Mesodermal cell (in vitro differentiated cells): ENCODE data around the gene ADGRV1.
A peak's percentile ranks its signal among the peaks of the same experiment; 100 is the strongest.

Source experiments
- H3K27ac ChIP-seq: 2 replicates; pipeline ENCODE4 v1.7.0; 2013; ENCODE audit warnings: mild to moderate bottlenecking, low read depth, low read length, moderate library complexity; ENCODE audit not compliant: severe bottlenecking
- H3K36me3 ChIP-seq: 2 replicates; pipeline ENCODE4 v1.7.1; 2013; ENCODE audit warnings: mild to moderate bottlenecking, low read length, moderate library complexity; ENCODE audit not compliant: control insufficient read depth, insufficient read depth
- H3K4me1 ChIP-seq: one replicate; pipeline ENCODE4 v1.7.1; 2013; ENCODE audit warnings: mild to moderate bottlenecking, low read length; ENCODE audit not compliant: insufficient read depth, control insufficient read depth, poor library complexity, severe bottlenecking
- H3K4me3 ChIP-seq: 2 replicates; pipeline ENCODE4 v1.7.0; 2013; ENCODE audit warnings: low read length, control low read depth, mild to moderate bottlenecking; ENCODE audit not compliant: insufficient read depth, poor library complexity, severe bottlenecking; ENCODE audit errors: extremely low read depth
- H3K9me3 ChIP-seq: 2 replicates; pipeline ENCODE4 v1.7.1; 2013; ENCODE audit warnings: mild to moderate bottlenecking, low read length, moderate library complexity; ENCODE audit not compliant: control insufficient read depth
- WGBS, 2 experiments: methylation state at CpG; one replicate each; pipeline ENCODE4 v1.1.5; 2013; ENCODE audit warnings: missing lambda C conversion rate in 2 of 2; ENCODE audit not compliant: insufficient coverage in 2 of 2; 5-methylcytosine and 5-hydroxymethylcytosine counted together

Gene ADGRV1

DNA sequence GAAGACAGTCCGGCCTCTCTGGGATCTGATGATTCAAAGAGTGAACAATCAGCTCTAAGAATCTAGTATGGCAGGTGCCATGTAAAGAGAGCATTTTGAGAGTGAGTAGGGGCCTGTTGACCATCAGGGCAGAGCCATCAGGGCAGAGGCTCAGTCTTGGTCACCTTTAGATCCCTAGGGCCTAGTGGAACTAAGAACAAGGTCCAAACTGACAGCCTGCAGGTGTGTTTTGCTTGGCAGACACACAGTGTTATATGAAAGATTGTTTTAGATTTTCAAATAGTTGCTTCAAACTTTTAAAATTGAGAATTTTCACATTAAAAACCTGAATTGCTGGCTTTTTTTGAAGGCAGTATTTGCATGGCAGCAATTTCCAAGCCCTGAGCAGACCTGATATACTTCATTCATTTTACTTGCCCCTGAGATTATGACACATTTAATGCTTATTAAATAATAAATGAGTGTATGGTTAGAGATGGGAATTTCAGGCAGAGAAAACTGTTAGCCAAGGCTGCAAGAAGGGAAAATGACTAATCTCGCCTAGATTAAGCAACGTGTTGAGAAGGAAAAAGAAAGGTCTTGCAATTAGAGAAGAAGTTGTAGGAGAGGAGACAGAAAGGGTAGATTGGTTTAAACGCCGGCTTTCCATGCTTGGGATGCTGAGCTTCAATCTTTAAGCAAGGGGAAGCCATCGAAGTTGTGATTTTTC, 544.9 kb downstream of the ADGRV1 start:
- Histone ChIP-seq H3K36me3 (no peaks in the 10 kb centered on the region), H3K4me1 (no peaks in the 10 kb centered on the region), H3K27ac (no peak overlapping the region), H3K4me3 (no peak overlapping the region), H3K9me3 (peaks cover 7% of the 10 kb centered on the region)
- 92 to 94% methylated on average over 5 of the region's 6 CpGs for WGBS, 2 experiments

DNA sequence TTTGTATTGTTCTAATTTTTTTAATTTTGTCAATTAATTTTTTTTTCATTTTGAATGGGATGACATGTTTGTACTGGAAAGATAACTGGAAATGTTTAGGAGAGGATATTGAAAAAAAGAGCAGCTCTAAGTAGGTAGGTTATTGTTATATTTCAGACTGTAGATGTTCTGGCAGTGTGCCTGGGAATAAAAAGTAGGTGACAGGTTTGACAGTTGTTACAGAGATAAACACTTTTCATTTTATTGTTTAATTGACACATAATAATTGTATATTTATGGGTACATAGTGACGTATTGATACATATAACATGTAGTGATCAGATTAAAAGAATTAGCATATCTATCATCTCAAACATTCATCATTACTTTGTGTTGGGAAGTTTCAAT, 545.5 kb downstream of the ADGRV1 start:
- WGBS, 2 experiments, result no CpG with 5 or more reads among the region's 1 CpG
- Histone ChIP-seq H3K27ac (no peak overlapping the region), H3K4me3 (no peak overlapping the region), H3K9me3 (peaks cover 7% of the 10 kb centered on the region), H3K4me1 (no peaks in the 10 kb centered on the region), H3K36me3 (no peaks in the 10 kb centered on the region)

DNA sequence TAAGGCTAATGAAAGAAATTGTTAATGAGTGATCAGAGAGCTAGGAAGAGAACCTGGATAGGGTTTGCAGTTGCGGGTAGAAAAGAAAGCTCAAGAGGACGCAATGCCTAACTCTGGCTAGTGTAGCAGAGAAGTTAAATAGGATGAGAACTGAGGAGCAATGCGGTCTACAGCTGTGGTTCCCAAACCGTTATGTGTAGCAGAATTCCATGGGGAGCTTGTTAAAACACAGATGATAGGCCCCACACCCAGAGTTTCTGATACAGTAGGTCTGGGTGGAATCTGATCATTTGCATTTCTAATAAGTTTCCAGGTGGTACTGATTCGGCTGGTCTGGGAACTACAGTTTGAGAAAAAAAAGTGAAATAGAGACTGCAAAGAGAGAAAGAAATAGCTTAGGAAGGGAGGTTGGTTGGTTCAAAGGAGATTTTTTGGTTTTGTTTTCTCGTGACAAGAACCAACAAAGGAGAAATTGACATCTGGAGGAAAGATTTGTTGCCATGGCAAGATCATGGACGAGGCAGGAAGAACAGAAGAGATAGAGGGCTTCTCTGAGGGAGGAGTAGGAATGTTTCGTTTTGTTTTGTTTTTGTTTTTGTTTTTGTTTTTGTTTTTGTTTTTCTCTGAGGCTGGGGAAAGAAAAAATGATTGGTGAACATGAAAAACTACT, 548.4 kb downstream of the ADGRV1 start:
- 87% methylated on average over 8 of the region's 8 CpGs for WGBS, 2 experiments
- Histone ChIP-seq H3K4me1 (no peaks in the 10 kb centered on the region), H3K27ac (no peak overlapping the region), H3K9me3 (peaks cover 7% of the 10 kb centered on the region), H3K4me3 (no peak overlapping the region), H3K36me3 (no peaks in the 10 kb centered on the region)

DNA sequence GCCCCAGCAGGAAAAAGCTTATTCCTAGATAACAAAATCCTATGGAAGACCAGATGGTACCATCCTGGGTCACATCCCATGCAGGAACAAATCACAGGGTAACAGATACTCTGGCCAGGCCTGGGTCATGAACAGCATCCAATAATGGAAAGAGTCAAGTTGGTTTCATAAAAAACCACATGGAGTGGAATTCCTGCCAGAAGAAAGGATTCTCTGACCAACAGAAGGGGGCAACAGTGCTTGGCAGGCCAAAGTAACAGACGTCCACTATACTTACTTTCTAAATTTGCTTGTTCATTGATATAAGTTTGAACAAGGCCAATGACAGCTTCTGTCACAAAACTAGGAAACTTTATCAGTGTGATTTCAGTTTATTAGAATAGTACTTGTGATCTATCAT, 551.0 kb downstream of the ADGRV1 start:
- Histone ChIP-seq H3K36me3 (no peaks in the 10 kb centered on the region), H3K4me1 (no peaks in the 10 kb centered on the region), H3K27ac (no peak overlapping the region), H3K4me3 (no peak overlapping the region), H3K9me3 (peaks cover 7% of the 10 kb centered on the region)
- WGBS, 2 experiments, result no CpG with 5 or more reads among the region's 1 CpG

DNA sequence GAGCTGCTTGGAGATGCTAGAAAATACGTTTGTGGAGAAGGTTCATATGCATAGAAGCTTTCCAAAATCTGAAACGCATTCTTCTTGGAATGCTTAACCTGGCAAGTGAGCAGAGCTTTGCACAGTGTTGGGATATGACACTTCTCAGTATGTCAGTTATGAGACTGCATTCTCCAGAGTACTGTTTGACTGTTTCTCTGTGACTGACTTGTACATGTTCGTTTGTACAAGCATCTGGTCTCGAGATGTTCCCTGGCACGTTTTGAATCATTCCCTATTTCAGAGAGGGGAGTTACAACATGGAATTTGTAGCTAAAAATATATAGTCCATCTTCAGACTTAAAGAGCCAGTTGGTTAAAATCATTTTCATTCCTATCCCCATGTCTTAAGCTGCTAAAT, 552.1 kb downstream of the ADGRV1 start:
- Histone ChIP-seq H3K9me3 (no peaks in the 10 kb centered on the region), H3K36me3 (no peaks in the 10 kb centered on the region), H3K27ac (no peak overlapping the region), H3K4me3 (no peak overlapping the region), H3K4me1 (no peaks in the 10 kb centered on the region)
- WGBS, 2 experiments, result 80 to 96% methylated on average over 3 to 4 of the region's 5 CpGs

DNA sequence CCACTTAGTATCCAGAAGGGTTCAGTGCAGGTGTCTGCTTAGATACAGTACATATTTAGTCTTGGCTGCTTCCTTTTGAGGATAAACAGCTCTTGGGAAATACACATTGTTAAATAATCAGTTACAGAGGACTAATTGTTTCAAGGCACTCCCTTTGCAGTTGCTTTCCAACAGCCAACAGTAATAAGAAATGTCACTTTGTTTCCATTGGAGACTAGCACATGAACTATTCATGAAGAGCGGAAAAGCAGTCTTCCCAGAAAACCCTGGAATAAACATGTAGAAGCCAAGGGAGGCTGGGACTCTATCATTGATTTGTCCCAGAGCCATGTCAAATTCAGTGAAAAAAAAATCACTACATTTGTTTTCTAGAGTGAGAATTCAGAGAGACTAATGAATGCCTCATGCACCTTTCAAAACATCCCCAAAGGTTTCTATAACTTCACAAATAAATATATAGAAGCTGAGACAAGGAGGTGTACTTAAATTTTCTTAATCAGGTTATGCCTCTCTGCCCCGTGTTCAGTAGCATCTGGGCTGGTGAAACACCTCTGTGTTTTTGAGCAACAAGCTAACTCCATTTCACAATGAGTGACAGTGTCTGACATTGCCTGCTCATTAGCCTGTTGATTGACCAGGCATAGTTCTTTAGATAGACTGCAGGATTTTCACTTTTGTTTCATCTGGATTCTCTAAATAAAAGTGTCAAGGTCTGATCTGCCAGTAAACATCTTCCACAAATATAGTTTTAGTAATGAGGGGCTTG, 553.1 kb downstream of the ADGRV1 start:
- H3K9me3 ChIP-seq, result no peaks in the 10 kb centered on the region
- 55 to 83% methylated on average over 2 of the region's 2 CpGs for WGBS, 2 experiments
- no peak overlapping the region for H3K4me3 ChIP-seq
- H3K27ac ChIP-seq, result no peak overlapping the region
- no peaks in the 10 kb centered on the region for H3K36me3 ChIP-seq
- no peaks in the 10 kb centered on the region for H3K4me1 ChIP-seq

DNA sequence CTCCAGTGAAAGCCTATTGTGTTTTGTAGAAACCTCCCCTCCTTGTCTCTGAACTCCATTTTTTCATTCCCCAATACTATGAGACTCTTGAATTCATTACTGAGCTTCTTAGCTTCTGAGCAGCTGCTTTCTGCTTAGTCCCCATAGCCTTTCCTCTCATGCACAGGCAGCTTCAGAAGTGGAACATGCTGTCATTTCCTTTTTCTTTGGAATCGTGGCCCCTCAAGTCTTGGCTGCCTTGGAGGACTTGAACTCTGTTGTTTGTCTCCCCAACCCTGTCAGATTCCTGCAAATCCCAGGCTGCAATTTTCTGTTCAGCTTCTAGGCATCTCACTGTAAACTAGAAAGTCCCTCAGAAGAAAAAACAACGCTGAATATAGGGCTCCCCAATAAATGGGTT, 556.1 kb downstream of the ADGRV1 start:
- 80 to 100% methylated on average over 1 to 2 of the region's 2 CpGs for WGBS, 2 experiments
- Histone ChIP-seq H3K9me3 (no peaks in the 10 kb centered on the region), H3K4me1 (no peaks in the 10 kb centered on the region), H3K27ac (peak overlapping the region; percentile 75), H3K36me3 (no peaks in the 10 kb centered on the region), H3K4me3 (no peak overlapping the region)

DNA sequence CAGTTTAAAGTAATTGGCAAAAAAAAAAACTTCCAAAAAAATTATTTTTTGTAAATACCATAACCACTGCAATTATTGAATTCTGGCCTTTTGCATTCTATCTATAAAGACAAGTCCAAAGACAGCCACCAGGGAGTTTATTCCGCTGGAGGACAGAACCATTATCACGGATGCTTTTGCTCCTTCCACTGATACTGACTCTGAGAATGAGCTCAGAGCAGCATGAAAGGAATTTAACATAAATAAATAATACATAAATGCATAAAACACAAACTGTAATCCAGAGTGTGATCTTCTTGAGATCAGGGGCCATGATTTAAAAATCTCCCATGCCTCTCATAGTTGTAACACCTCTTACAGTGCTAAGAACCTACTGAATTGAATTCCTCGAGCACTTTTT, 559.8 kb downstream of the ADGRV1 start:
- no peak overlapping the region for H3K4me3 ChIP-seq
- H3K4me1 ChIP-seq, result peaks cover 6% of the 10 kb centered on the region
- H3K36me3 ChIP-seq, result no peaks in the 10 kb centered on the region
- H3K9me3 ChIP-seq, result no peaks in the 10 kb centered on the region
- no peak overlapping the region for H3K27ac ChIP-seq
- WGBS, 2 experiments, result 80 to 100% methylated on average over 1 of the region's 3 CpGs

DNA sequence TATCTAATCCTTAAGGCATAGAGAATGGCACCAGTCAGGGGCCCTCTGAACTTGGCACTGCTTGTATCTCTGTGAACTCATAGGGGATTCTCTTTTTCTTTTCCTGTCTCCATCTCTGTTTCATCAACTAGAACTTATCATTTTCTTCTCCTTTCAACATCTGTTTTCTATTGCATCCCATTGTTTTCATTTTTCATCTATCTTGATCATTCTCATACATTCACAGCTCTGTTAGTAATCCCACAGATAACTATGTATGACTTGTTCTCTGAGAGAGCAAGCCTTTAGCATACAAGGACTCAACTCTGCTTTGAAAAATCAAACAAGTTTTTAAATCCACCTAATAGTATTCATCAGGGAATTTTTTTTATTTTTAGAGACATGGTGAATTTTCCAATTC, 560.2 kb downstream of the ADGRV1 start:
- Histone ChIP-seq H3K27ac (no peak overlapping the region), H3K4me3 (no peak overlapping the region), H3K4me1 (peaks cover 6% of the 10 kb centered on the region), H3K36me3 (no peaks in the 10 kb centered on the region), H3K9me3 (no peaks in the 10 kb centered on the region)

DNA sequence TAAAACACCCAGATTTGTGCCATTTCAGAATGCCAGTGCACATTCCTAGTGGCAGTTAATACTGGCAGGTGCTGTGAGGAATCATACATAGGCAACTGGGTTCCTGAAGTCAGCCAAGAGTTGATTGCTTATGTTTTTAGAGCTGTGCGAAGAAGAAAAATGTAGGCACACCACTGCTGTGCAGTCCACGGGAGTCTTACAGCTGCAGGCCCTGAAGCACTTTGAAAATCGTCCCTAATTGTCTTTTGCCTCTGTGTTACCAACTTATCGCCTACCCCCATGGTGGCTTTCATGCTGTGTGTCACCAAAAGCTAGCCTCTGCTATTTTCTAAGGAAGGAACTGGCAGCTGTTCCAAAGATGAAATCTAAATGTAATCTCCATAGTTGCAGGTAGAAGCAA, 560.6 kb downstream of the ADGRV1 start:
- WGBS, 2 experiments, result 86 to 94% methylated on average over 3 to 4 of the region's 4 CpGs
- no peak overlapping the region for H3K4me3 ChIP-seq
- no peaks in the 10 kb centered on the region for H3K36me3 ChIP-seq
- H3K4me1 ChIP-seq, result peaks cover 6% of the 10 kb centered on the region
- H3K9me3 ChIP-seq, result no peaks in the 10 kb centered on the region
- H3K27ac ChIP-seq, result peak overlapping the region; percentile 63
